Measurements from ENCODE around the gene CKS2.
"Not testable (repeated sequence)": the region's sequence is repeated elsewhere in the genome, so short reads cannot be mapped to it uniquely, and the experiment has no call there.

CKS2 gene

GRCh38 chr9:89295400-89295799 is 15.6 kb upstream of the CKS2 start:
- no peak for DNase-seq (ENCODE audit: low spot score in 2 of 2)
- Histone ChIP-seq H3K27me3 (ENCODE audit: low read depth) (no peaks in the 10 kb centered on the region), H3K4me3 (no peak overlapping the region), H3K9me3 (no peaks in the 10 kb centered on the region), H3K36me3 (replicated peaks) (no peaks in the 10 kb centered on the region), H3K4me1 (no peaks in the 10 kb centered on the region)
- in situ Hi-C loops (cut with MboI; ENCODE audit: low sequenced_read_pairs) = no loop called here

- not testable (repeated sequence) for DNase-seq (ENCODE audit: low spot score in 2 of 2); H3K4me3 ChIP-seq; H3K4me1 ChIP-seq; H3K36me3 ChIP-seq (replicated peaks); H3K27me3 ChIP-seq (ENCODE audit: low read depth); H3K9me3 ChIP-seq
- in situ Hi-C loops (cut with MboI; ENCODE audit: low sequenced_read_pairs) = loop anchor here (25.0 kb wide), 1 partner anchor 360 kb away; no protein-coding TSS in a partner anchor
Observed at GRCh38 chr9:89301996-89302395, 9.0 kb upstream of the CKS2 start.

GRCh38 chr9:89304020-89304833 is 6.8 kb upstream of the CKS2 start:
- in situ Hi-C loops (cut with MboI; ENCODE audit: low sequenced_read_pairs) = loop anchor here (25.0 kb wide), 1 partner anchor 358 kb away; no protein-coding TSS in a partner anchor
- no peak overlapping the region for H3K4me3 ChIP-seq
- DNase-seq (ENCODE audit: low spot score in 2 of 2) = no peak
- no peaks in the 10 kb centered on the region for H3K27me3 ChIP-seq (ENCODE audit: low read depth)
- no peaks in the 10 kb centered on the region for H3K9me3 ChIP-seq
- H3K36me3 ChIP-seq (replicated peaks) = 0 out of 2 replicates have a peak, but pooled peaks cover 2% of the 10 kb centered on the region
- no peaks in the 10 kb centered on the region for H3K4me1 ChIP-seq

- Histone ChIP-seq H3K9me3 (no peaks in the 10 kb centered on the region), H3K4me3 (no peak overlapping the region), H3K36me3 (replicated peaks) (0 out of 2 replicates have a peak, but pooled peaks cover 2% of the 10 kb centered on the region), H3K27me3 (ENCODE audit: low read depth) (no peaks in the 10 kb centered on the region), H3K4me1 (peaks cover 4% of the 10 kb centered on the region)
- in situ Hi-C loops (cut with MboI; ENCODE audit: low sequenced_read_pairs) = loop anchor here (25.0 kb wide), 1 partner anchor 357 kb away; no protein-coding TSS in a partner anchor
- no peak for DNase-seq (ENCODE audit: low spot score in 2 of 2)
Observed at GRCh38 chr9:89304834-89305188, 6.2 kb upstream of the CKS2 start.

GRCh38 chr9:89305868-89306267 is 5.1 kb upstream of the CKS2 start:
- in situ Hi-C loops (cut with MboI; ENCODE audit: low sequenced_read_pairs) = loop anchor here (25.0 kb wide), 1 partner anchor 356 kb away; no protein-coding TSS in a partner anchor
- Histone ChIP-seq H3K9me3 (no peaks in the 10 kb centered on the region), H3K36me3 (replicated peaks) (0 out of 2 replicates have a peak, but pooled peaks cover 2% of the 10 kb centered on the region), H3K4me1 (peaks cover 6% of the 10 kb centered on the region), H3K27me3 (ENCODE audit: low read depth) (no peaks in the 10 kb centered on the region), H3K4me3 (no peak overlapping the region)
- no peak for DNase-seq (ENCODE audit: low spot score in 2 of 2)

GRCh38 chr9:89309166-89309565 is 1.8 kb upstream of the CKS2 start:
- DNase-seq (ENCODE audit: low spot score in 2 of 2) = no peak

GRCh38 chr9:89309608-89310474 is 1.2 kb upstream of the CKS2 start:
- peaks cover 19% of the 10 kb centered on the region for H3K4me1 ChIP-seq
- H3K4me3 ChIP-seq = peak overlapping the region; percentile 85
- H3K9me3 ChIP-seq = no peaks in the 10 kb centered on the region
- H3K36me3 ChIP-seq (replicated peaks) = peaks cover 29% of the 10 kb centered on the region
- DNase-seq (ENCODE audit: low spot score in 2 of 2) = peak; percentile 32 to 57
- in situ Hi-C loops (cut with MboI; ENCODE audit: low sequenced_read_pairs) = loop anchor here (25.0 kb wide), 1 partner anchor 352 kb away; no protein-coding TSS in a partner anchor
- H3K27me3 ChIP-seq (ENCODE audit: low read depth) = no peaks in the 10 kb centered on the region

More at GRCh38 chr9:89309166-89309565, 1.8 kb upstream of the CKS2 start:
- no peaks in the 10 kb centered on the region for H3K27me3 ChIP-seq (ENCODE audit: low read depth)
- in situ Hi-C loops (cut with MboI; ENCODE audit: low sequenced_read_pairs) = loop anchor here (25.0 kb wide), 1 partner anchor 353 kb away; no protein-coding TSS in a partner anchor
- peaks cover 23% of the 10 kb centered on the region for H3K36me3 ChIP-seq (replicated peaks)
- H3K4me1 ChIP-seq = peaks cover 13% of the 10 kb centered on the region
- no peaks in the 10 kb centered on the region for H3K9me3 ChIP-seq
- no peak overlapping the region for H3K4me3 ChIP-seq

GRCh38 chr9:89311346-89312221 is 589 bp downstream of the CKS2 start:
- peak in 1 of 2 experiments; percentile 39 for DNase-seq (ENCODE audit: low spot score in 2 of 2)
- H3K9me3 ChIP-seq = no peaks in the 10 kb centered on the region
- in situ Hi-C loops (cut with MboI; ENCODE audit: low sequenced_read_pairs) = loop anchor here (25.0 kb wide), 1 partner anchor 351 kb away; no protein-coding TSS in a partner anchor
- H3K4me1 ChIP-seq = peaks cover 34% of the 10 kb centered on the region
- no peaks in the 10 kb centered on the region for H3K27me3 ChIP-seq (ENCODE audit: low read depth)
- H3K36me3 ChIP-seq (replicated peaks) = peaks cover 47% of the 10 kb centered on the region
- H3K4me3 ChIP-seq = peak overlapping the region; percentile 85

- Histone ChIP-seq H3K4me1 (peaks cover 39% of the 10 kb centered on the region), H3K27me3 (ENCODE audit: low read depth) (no peaks in the 10 kb centered on the region), H3K4me3 (peak overlapping the region; percentile 85), H3K36me3 (replicated peaks) (peaks cover 53% of the 10 kb centered on the region), H3K9me3 (no peaks in the 10 kb centered on the region)
- peak; percentile 30 to 31 for DNase-seq (ENCODE audit: low spot score in 2 of 2)
- in situ Hi-C loops (cut with MboI; ENCODE audit: low sequenced_read_pairs) = loop anchor here (25.0 kb wide), 1 partner anchor 350 kb away; no protein-coding TSS in a partner anchor
Observed at GRCh38 chr9:89312222-89312571, 1.2 kb downstream of the CKS2 start.

GRCh38 chr9:89313842-89314241 is 2.8 kb downstream of the CKS2 start:
- Histone ChIP-seq H3K36me3 (replicated peaks) (peaks cover 60% of the 10 kb centered on the region), H3K4me1 (peaks cover 42% of the 10 kb centered on the region), H3K27me3 (ENCODE audit: low read depth) (no peaks in the 10 kb centered on the region), H3K4me3 (peak overlapping the region; percentile 85), H3K9me3 (no peaks in the 10 kb centered on the region)
- in situ Hi-C loops (cut with MboI; ENCODE audit: low sequenced_read_pairs) = loop anchor here (25.0 kb wide), 1 partner anchor 348 kb away; no protein-coding TSS in a partner anchor
- DNase-seq (ENCODE audit: low spot score in 2 of 2) = no peak

GRCh38 chr9:89314955-89315354 is 4.0 kb downstream of the CKS2 start:
- no peaks in the 10 kb centered on the region for H3K9me3 ChIP-seq
- in situ Hi-C loops (cut with MboI; ENCODE audit: low sequenced_read_pairs) = loop anchor here (25.0 kb wide), 1 partner anchor 347 kb away; no protein-coding TSS in a partner anchor
- H3K27me3 ChIP-seq (ENCODE audit: low read depth) = no peaks in the 10 kb centered on the region
- no peak for DNase-seq (ENCODE audit: low spot score in 2 of 2)
- peaks cover 60% of the 10 kb centered on the region for H3K36me3 ChIP-seq (replicated peaks)
- H3K4me3 ChIP-seq = peak overlapping the region; percentile 85
- H3K4me1 ChIP-seq = peaks cover 42% of the 10 kb centered on the region

GRCh38 chr9:89315482-89315881 is 4.5 kb downstream of the CKS2 start:
- H3K4me3 ChIP-seq = no peak overlapping the region
- no peak for DNase-seq (ENCODE audit: low spot score in 2 of 2)
- H3K4me1 ChIP-seq = peaks cover 41% of the 10 kb centered on the region
- no peaks in the 10 kb centered on the region for H3K27me3 ChIP-seq (ENCODE audit: low read depth)
- in situ Hi-C loops (cut with MboI; ENCODE audit: low sequenced_read_pairs) = loop anchor here (25.0 kb wide), 1 partner anchor 347 kb away; no protein-coding TSS in a partner anchor
- H3K9me3 ChIP-seq = no peaks in the 10 kb centered on the region
- peaks cover 60% of the 10 kb centered on the region for H3K36me3 ChIP-seq (replicated peaks)

All from HAP-1 (cell line).